K562 (cell line): ENCODE results near the gene ABHD3. TPM values are rescaled to one million over a fixed set of nuclear protein-coding genes. Genes with fewer than 3 reads are reported as not detected.

ENCODE experiments used
- BCLAF1 ChIP-seq, 2 experiments: fragments of 450-650 bp in 1 of 2; IDR thresholded peaks; 2 replicates each; pipeline ENCODE4 v1.6.1; 2011 to 2017; ENCODE audit warnings: low read depth in 2 of 2, antibody characterized with exemption in 1 of 2, borderline replicate concordance in 1 of 2, low read length in 1 of 2, mild to moderate bottlenecking in 1 of 2, mixed read lengths in 1 of 2; ENCODE audit not compliant: control insufficient read depth in 1 of 2
- GATA2 ChIP-seq: sonication (generic); formaldehyde crosslinking; IDR thresholded peaks from 2 replicates; pipeline ENCODE4 v1.4.0; 2020; ENCODE audit warnings: mild to moderate bottlenecking, missing genetic modification reagents
- PRMT5 ChIP-seq: sonication (generic); formaldehyde crosslinking; IDR thresholded peaks from 2 replicates; pipeline ENCODE4 v1.5.0; 2020; ENCODE audit warnings: missing genetic modification reagents
- RBM39 ChIP-seq: fragments of 200-400 bp; formaldehyde crosslinking; optimal IDR thresholded peaks from 2 replicates; pipeline ENCODE3; 2018; ENCODE audit warnings: low read depth, low read length
- TAF7 ChIP-seq: fragments of 450-650 bp; IDR thresholded peaks from 2 replicates; pipeline ENCODE4 v1.6.1; 2016; ENCODE audit warnings: missing genetic modification characterization, missing compliant biosample characterization
- ZNF239 ChIP-seq: fragments of 250-450 bp; sonication (Bioruptor Pico); IDR thresholded peaks from 2 replicates; pipeline ENCODE4 v1.4.0; 2020; ENCODE audit warnings: mild to moderate bottlenecking
- polyA plus RNA-seq, 8 experiments: library from polyadenylated mRNA; depleted of rRNA in 4 of 8; stranded (reverse) in 5 of 8; unstranded in 3 of 8; fragments of >200 nt; fragmentation: Nextera tagmentation in 2 of 8; fragmentation: Illumina TruSeq in 1 of 8; extraction: Ambion mirVana in 2 of 8; extraction: Trizol in 1 of 8; gene quantifications; 2 replicates each; pipeline versions ENCODE4 v1.2.1 to v1.2.3, GENCODE V29; 2011 to 2014; ENCODE audit warnings: inconsistent platforms in 1 of 8, missing spikeins in 1 of 8
- total RNA-seq, 7 experiments: library from RNA; depleted of rRNA in 6 of 7; stranded (reverse); fragments of >200 nt in 6 of 7; fragmentation: Illumina TruSeq in 2 of 7; extraction: Trizol in 2 of 7; gene quantifications; 2 replicates each; pipeline versions ENCODE4 v1.2.1 to v1.2.3, GENCODE V29; 2011 to 2021; ENCODE audit warnings: low replicate concordance in 1 of 7
- TF ChIP-seq, protein P1 (sequence below), 2 experiments: fragments of 450-650 bp; IDR thresholded peaks; 2 replicates each; pipeline ENCODE4 v1.6.1; 2016; ENCODE audit warnings: mild to moderate bottlenecking in 2 of 2, borderline replicate concordance in 1 of 2, low read depth in 1 of 2, moderate library complexity in 1 of 2
- TF ChIP-seq, protein P2 (sequence below): sonication (generic); formaldehyde crosslinking; IDR thresholded peaks from 2 replicates; pipeline ENCODE4 v1.8.0; 2022; ENCODE audit warnings: mild to moderate bottlenecking, missing genetic modification reagents
- TF ChIP-seq, protein P3 (sequence below): fragments of 250-450 bp; sonication (Bioruptor Pico); IDR thresholded peaks from 2 replicates; pipeline ENCODE4 v1.5.0; 2020; ENCODE audit warnings: mild to moderate bottlenecking

Gene ABHD3
- total and polyA plus RNA-seq, 9 of the 15 experiments (the other 6 are each of a cell fraction or from before 2014, with no cell fraction given) = 6.3 to 38.8 (median 19.4) TPM

DNA sequence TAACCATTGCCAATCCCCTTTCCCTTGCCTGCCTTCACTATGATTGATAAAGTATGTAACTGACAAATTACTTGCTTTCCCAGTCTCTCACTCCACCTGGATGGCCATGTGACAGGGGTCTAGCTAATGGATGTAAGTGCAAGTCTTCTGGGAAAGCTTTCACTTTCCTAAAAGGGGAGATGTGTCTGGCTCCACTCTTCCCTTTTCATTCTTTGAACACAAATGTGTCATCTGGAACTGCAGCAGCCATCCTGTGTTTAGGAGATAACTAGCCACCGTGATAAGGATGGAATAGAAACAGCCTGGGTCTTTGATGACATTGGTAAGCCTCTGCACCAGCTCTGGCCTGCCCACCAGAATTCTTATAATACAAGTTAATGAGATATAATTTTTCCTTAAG is 54.3 kb downstream of the ABHD3 start (continued):
- TF ChIP-seq, protein P1, sequence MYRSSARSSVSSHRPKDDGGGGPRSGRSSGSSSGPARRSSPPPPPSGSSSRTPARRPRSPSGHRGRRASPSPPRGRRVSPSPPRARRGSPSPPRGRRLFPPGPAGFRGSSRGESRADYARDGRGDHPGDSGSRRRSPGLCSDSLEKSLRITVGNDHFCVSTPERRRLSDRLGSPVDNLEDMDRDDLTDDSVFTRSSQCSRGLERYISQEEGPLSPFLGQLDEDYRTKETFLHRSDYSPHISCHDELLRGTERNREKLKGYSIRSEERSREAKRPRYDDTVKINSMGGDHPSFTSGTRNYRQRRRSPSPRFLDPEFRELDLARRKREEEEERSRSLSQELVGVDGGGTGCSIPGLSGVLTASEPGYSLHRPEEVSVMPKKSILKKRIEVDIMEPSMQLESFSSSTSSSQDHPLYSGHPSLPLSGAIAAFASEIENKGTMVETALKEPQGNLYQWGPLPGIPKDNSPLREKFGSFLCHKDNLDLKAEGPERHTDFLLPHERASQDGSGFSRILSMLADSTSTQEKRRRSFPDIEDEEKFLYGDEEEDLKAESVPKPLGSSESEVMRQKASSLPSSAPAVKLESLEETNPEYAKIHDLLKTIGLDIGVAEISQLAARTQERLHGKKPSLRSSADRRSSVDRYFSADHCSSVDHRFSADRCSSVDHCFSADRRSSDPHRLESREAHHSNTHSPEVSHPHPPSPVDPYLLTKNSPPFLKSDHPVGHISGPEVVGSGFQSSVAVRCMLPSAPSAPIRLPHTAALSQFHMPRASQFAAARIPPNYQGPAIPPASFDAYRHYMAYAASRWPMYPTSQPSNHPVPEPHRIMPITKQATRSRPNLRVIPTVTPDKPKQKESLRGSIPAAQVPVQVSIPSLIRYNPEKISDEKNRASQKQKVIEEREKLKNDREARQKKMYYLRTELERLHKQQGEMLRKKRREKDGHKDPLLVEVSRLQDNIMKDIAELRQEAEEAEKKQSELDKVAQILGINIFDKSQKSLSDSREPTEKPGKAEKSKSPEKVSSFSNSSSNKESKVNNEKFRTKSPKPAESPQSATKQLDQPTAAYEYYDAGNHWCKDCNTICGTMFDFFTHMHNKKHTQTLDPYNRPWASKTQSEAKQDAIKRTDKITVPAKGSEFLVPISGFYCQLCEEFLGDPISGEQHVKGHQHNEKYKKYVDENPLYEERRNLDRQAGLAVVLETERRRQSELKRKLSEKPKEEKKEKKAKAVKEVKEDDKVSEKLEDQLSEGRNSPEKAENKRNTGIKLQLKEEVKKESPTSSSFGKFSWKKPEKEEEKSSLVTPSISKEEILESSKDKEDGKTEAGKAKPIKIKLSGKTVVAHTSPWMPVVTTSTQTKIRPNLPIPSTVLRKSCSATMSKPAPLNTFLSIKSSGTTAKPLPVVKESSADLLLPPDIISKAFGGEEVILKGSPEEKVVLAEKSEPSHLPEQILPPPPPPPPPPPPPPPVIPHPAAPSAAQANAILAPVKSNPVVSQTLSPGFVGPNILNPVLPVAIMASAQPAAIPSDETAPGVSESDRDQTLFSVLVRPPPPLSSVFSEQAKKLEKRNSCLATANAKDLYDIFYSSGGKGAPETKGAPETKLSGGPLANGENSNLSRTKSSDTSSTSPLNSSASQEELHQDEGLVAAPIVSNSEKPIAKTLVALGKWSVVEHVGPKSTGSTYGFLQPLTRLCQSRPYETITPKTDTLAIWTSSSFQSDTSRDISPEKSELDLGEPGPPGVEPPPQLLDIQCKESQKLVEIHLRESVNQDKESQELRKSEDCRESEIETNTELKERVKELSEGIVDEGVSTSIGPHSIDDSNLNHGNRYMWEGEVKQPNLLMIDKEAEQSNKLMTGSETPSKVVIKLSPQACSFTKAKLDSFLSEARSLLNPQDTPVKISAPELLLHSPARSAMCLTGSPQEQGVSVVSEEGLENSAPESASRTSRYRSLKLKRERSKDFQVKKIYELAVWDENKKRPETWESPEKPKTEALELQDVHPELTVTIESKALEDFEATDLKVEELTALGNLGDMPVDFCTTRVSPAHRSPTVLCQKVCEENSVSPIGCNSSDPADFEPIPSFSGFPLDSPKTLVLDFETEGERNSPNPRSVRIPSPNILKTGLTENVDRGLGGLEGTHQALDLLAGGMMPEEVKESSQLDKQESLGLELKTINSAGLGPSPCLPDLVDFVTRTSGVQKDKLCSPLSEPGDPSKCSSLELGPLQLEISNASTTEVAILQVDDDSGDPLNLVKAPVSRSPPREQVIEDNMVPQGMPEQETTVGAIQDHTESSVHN (IDR thresholded peaks at IDR 0.05; ENCODE audit: borderline replicate concordance in 1 of 2, low read depth in 1 of 2) = no peak
- peak; percentile 45; the same call in 1 of the 2 replicates for TF ChIP-seq GATA2 (CRISPR knock-in tag)
- TF ChIP-seq, protein P2, sequence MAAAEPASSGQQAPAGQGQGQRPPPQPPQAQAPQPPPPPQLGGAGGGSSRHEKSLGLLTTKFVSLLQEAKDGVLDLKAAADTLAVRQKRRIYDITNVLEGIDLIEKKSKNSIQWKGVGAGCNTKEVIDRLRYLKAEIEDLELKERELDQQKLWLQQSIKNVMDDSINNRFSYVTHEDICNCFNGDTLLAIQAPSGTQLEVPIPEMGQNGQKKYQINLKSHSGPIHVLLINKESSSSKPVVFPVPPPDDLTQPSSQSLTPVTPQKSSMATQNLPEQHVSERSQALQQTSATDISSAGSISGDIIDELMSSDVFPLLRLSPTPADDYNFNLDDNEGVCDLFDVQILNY (CRISPR knock-in tag) = no peak
- no peak for TF ChIP-seq PRMT5 (CRISPR knock-in tag)
- TF ChIP-seq TAF7 (tag) = no peak
- TF ChIP-seq BCLAF1 (IDR thresholded peaks at IDR 0.05; ENCODE audit: borderline replicate concordance in 1 of 2, control insufficient read depth in 1 of 2, low read depth in 2 of 2, low read length in 1 of 2) = no peak
- TF ChIP-seq, protein P3, sequence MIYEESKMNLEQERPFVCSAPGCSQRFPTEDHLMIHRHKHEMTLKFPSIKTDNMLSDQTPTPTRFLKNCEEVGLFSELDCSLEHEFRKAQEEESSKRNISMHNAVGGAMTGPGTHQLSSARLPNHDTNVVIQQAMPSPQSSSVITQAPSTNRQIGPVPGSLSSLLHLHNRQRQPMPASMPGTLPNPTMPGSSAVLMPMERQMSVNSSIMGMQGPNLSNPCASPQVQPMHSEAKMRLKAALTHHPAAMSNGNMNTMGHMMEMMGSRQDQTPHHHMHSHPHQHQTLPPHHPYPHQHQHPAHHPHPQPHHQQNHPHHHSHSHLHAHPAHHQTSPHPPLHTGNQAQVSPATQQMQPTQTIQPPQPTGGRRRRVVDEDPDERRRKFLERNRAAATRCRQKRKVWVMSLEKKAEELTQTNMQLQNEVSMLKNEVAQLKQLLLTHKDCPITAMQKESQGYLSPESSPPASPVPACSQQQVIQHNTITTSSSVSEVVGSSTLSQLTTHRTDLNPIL (CRISPR knock-in tag) = no peak
- no peak for TF ChIP-seq ZNF239
- TF ChIP-seq RBM39 = no peak
